BE2C (cell line): ENCODE measurements around the gene RANBP1.

Source experiments
- DNase-seq: peaks from one replicate; pipeline ENCODE4 v3.0.0-alpha.2; 2020
- H3K27me3 ChIP-seq: fragments of 250-450 bp; sonication (Bioruptor Pico); 2 replicates; pipeline ENCODE4 v1.5.1; 2020; ENCODE audit warnings: mild to moderate bottlenecking
- H3K36me3 ChIP-seq: fragments of 250-450 bp; sonication (Bioruptor Pico); 2 replicates; pipeline ENCODE4 v1.5.1; 2020; ENCODE audit warnings: mild to moderate bottlenecking
- H3K4me1 ChIP-seq: fragments of 250-450 bp; sonication (Bioruptor Pico); 2 replicates; pipeline ENCODE4 v1.5.1; 2020
- H3K4me3 ChIP-seq: 2 replicates; pipeline ENCODE4 v1.5.1; 2011; ENCODE audit warnings: low read depth, low read length
- H3K9me3 ChIP-seq: fragments of 250-450 bp; sonication (Bioruptor Pico); 2 replicates; pipeline ENCODE4 v1.5.1; 2020
- CTCF ChIP-seq: IDR thresholded peaks from 2 replicates; pipeline ENCODE4 v1.5.1; 2012; ENCODE audit warnings: mild to moderate bottlenecking, low read depth, low read length

The RANBP1 gene

GRCh38 chr22:20170170-20170569 is 54.3 kb downstream of the RANBP1 start:
- no peak for TF ChIP-seq CTCF
- no peaks in the 10 kb centered on the region for H3K4me1 ChIP-seq
- DNase-seq: no peak
- no peaks in the 10 kb centered on the region for H3K9me3 ChIP-seq
- H3K4me3 ChIP-seq: no peak overlapping the region
- no peaks in the 10 kb centered on the region for H3K27me3 ChIP-seq
- no peaks in the 10 kb centered on the region for H3K36me3 ChIP-seq

- no peaks in the 10 kb centered on the region for H3K36me3 ChIP-seq
Measured at GRCh38 chr22:20171288-20172140, 55.6 kb downstream of the RANBP1 start.

GRCh38 chr22:20172141-20172613 is 56.3 kb downstream of the RANBP1 start:
- Histone ChIP-seq H3K36me3 (no peaks in the 10 kb centered on the region), H3K9me3 (no peaks in the 10 kb centered on the region), H3K4me1 (no peaks in the 10 kb centered on the region), H3K4me3 (no peak overlapping the region), H3K27me3 (no peaks in the 10 kb centered on the region)
- DNase-seq: no peak
- no peak for TF ChIP-seq CTCF

More at GRCh38 chr22:20171288-20172140, 55.6 kb downstream of the RANBP1 start:
- TF ChIP-seq CTCF: no peak
- DNase-seq: no peak
- no peaks in the 10 kb centered on the region for H3K27me3 ChIP-seq
- H3K9me3 ChIP-seq: no peaks in the 10 kb centered on the region
- H3K4me1 ChIP-seq: no peaks in the 10 kb centered on the region
- no peak overlapping the region for H3K4me3 ChIP-seq

GRCh38 chr22:20173246-20173645 is 57.3 kb downstream of the RANBP1 start:
- no peak for DNase-seq
- no peaks in the 10 kb centered on the region for H3K9me3 ChIP-seq
- TF ChIP-seq CTCF: no peak
- no peaks in the 10 kb centered on the region for H3K4me1 ChIP-seq
- no peaks in the 10 kb centered on the region for H3K27me3 ChIP-seq
- H3K4me3 ChIP-seq: no peak overlapping the region
- no peaks in the 10 kb centered on the region for H3K36me3 ChIP-seq

- Histone ChIP-seq H3K4me1 (no peaks in the 10 kb centered on the region), H3K4me3 (no peak overlapping the region), H3K9me3 (no peaks in the 10 kb centered on the region), H3K27me3 (no peaks in the 10 kb centered on the region), H3K36me3 (no peaks in the 10 kb centered on the region)
- no peak for DNase-seq
- no peak for TF ChIP-seq CTCF
Measured at GRCh38 chr22:20173772-20174171, 57.9 kb downstream of the RANBP1 start.
